DOHH2 (cell line): ENCODE data around the gene GAMT.
A peak's percentile ranks its signal among the peaks of the same experiment; 100 is the strongest.

Experiments
- H3F3A ChIP-seq: fragments of 200-600 bp; sonication (generic), shearing (Covaris generic); 2 replicates; pipeline ENCODE4 v1.6.0; 2016; ENCODE audit warnings: antibody characterized with exemption, mild to moderate bottlenecking; ENCODE audit not compliant: control insufficient read depth, insufficient read depth
- H3K27ac ChIP-seq: fragments of 200-600 bp; sonication (generic); 2 replicates; pipeline ENCODE4 v1.5.1; 2014; ENCODE audit warnings: low read depth, mild to moderate bottlenecking, low read length, moderate library complexity
- H3K27me3 ChIP-seq: fragments of 200-600 bp; sonication (generic); 2 replicates; pipeline ENCODE4 v1.6.1; 2014; ENCODE audit warnings: mild to moderate bottlenecking, low read length, mixed read lengths; ENCODE audit not compliant: control insufficient read depth
- H3K36me3 ChIP-seq: fragments of 200-600 bp; sonication (generic); 2 replicates; pipeline ENCODE4 v1.6.1; 2014; ENCODE audit warnings: mild to moderate bottlenecking, low read length, moderate library complexity, mixed read lengths; ENCODE audit not compliant: control insufficient read depth
- H3K4me1 ChIP-seq: fragments of 200-600 bp; sonication (generic); 2 replicates; pipeline ENCODE4 v1.6.1; 2014; ENCODE audit warnings: mild to moderate bottlenecking, low read length, mixed read lengths; ENCODE audit not compliant: control insufficient read depth
- H3K4me2 ChIP-seq: fragments of 200-600 bp; sonication (generic); 2 replicates; pipeline ENCODE4 v1.6.0; 2014; ENCODE audit warnings: mild to moderate bottlenecking, low read length, moderate library complexity
- H3K4me3 ChIP-seq: fragments of 200-600 bp; sonication (generic); 2 replicates; pipeline ENCODE4 v1.5.1; 2014; ENCODE audit warnings: mild to moderate bottlenecking, low read length, mixed read lengths
- H3K79me2 ChIP-seq: fragments of 200-600 bp; sonication (generic); 2 replicates; pipeline ENCODE4 v1.6.1; 2014; ENCODE audit warnings: mild to moderate bottlenecking, low read length, mixed read lengths; ENCODE audit not compliant: control insufficient read depth
- H3K9me2 ChIP-seq: fragments of 200-600 bp; sonication (generic); replicated peaks from 2 replicates; pipeline ENCODE4 v1.6.1; 2014; ENCODE audit warnings: mild to moderate bottlenecking, low read length, mixed read lengths; ENCODE audit not compliant: control insufficient read depth
- H3K9me3 ChIP-seq: fragments of 200-600 bp; sonication (generic); 2 replicates; pipeline ENCODE4 v1.6.1; 2014; ENCODE audit warnings: antibody characterized with exemption, low read length, mixed read lengths; ENCODE audit not compliant: control insufficient read depth, insufficient read depth
- H4K20me1 ChIP-seq: fragments of 200-600 bp; sonication (generic); 2 replicates; pipeline ENCODE4 v1.6.0; 2014; ENCODE audit warnings: low read depth, mild to moderate bottlenecking, antibody characterized with exemption, low read length, moderate library complexity; ENCODE audit not compliant: control insufficient read depth, insufficient read depth
- EZH2phosphoT487 ChIP-seq: fragments of 200-600 bp; sonication (generic); IDR thresholded peaks from 2 replicates; pipeline ENCODE4 v1.6.1; 2017; ENCODE audit warnings: borderline replicate concordance, mild to moderate bottlenecking, antibody characterized with exemption, low read length, moderate library complexity, mixed read lengths
- TF ChIP-seq, protein P1 (sequence below): fragments of 200-600 bp; sonication (generic); IDR thresholded peaks from one replicate; pipeline ENCODE4 v1.5.1; 2014; ENCODE audit warnings: antibody characterized with exemption, mild to moderate bottlenecking, low read depth, low read length; ENCODE audit not compliant: poor library complexity, severe bottlenecking

Gene GAMT

DNA sequence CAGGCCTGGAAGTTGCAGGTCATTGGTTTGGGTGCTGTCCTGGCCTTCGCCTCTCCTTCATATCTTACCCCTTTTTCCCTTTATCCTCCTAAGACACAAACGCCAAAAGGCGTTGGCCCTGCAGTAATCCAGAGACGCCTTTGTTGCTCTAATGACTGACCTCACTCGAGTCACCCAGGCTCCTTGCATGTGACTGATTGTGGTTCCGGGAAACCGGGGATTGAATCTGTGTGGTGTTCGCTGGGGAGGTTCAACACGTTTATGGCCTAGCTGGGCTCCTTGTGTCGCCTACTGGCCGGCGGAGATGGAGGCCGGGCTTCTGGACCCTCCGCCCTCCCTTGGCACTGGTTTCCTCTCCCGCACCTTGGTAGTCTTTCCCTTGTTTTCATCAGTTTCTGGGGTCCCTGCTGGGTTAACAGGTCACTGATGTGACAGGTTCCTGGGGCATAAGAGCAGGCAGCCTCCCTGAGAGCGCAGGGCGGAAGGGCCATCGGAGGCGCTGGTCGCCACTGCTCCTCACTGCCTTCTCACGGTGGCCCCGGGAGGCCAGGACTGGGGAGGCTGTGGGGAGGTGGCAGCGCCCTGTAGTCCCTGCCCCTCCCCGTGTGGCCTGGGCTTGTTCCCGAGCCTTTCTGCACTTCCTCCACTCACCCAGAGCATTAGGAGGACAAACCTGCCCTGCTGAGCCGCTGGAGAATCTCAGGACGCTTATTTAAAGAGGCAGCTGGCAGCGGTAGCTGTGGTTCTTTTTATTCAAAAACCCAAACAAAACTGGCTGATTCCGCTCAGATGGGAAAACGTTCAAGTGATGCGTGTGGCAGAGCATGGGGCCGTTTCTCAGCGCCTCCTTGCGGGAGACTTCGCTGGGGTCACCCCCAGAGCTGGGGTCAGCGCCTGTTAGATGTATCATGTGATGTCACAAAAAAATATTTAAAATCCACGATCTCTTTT, 35.7 kb downstream of the GAMT start:
- no peaks in the 10 kb centered on the region for H3K9me3 ChIP-seq
- peaks cover 63% of the 10 kb centered on the region for H3K36me3 ChIP-seq
- H3K27me3 ChIP-seq: no peaks in the 10 kb centered on the region
- no peaks in the 10 kb centered on the region for H3K9me2 ChIP-seq
- peaks cover 4% of the 10 kb centered on the region; the same call in 1 of the 2 replicates for H3K4me1 ChIP-seq
- H3K79me2 ChIP-seq: no peaks in the 10 kb centered on the region
- H3K27ac ChIP-seq: no peak overlapping the region
- no peak for TF ChIP-seq EZH2phosphoT487
- TF ChIP-seq, protein P1, sequence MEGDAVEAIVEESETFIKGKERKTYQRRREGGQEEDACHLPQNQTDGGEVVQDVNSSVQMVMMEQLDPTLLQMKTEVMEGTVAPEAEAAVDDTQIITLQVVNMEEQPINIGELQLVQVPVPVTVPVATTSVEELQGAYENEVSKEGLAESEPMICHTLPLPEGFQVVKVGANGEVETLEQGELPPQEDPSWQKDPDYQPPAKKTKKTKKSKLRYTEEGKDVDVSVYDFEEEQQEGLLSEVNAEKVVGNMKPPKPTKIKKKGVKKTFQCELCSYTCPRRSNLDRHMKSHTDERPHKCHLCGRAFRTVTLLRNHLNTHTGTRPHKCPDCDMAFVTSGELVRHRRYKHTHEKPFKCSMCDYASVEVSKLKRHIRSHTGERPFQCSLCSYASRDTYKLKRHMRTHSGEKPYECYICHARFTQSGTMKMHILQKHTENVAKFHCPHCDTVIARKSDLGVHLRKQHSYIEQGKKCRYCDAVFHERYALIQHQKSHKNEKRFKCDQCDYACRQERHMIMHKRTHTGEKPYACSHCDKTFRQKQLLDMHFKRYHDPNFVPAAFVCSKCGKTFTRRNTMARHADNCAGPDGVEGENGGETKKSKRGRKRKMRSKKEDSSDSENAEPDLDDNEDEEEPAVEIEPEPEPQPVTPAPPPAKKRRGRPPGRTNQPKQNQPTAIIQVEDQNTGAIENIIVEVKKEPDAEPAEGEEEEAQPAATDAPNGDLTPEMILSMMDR: no peak
- no peak overlapping the region for H3K4me3 ChIP-seq
- no peak overlapping the region for H3K4me2 ChIP-seq
- no peaks in the 10 kb centered on the region for H4K20me1 ChIP-seq
- no peaks in the 10 kb centered on the region for H3F3A ChIP-seq

DNA sequence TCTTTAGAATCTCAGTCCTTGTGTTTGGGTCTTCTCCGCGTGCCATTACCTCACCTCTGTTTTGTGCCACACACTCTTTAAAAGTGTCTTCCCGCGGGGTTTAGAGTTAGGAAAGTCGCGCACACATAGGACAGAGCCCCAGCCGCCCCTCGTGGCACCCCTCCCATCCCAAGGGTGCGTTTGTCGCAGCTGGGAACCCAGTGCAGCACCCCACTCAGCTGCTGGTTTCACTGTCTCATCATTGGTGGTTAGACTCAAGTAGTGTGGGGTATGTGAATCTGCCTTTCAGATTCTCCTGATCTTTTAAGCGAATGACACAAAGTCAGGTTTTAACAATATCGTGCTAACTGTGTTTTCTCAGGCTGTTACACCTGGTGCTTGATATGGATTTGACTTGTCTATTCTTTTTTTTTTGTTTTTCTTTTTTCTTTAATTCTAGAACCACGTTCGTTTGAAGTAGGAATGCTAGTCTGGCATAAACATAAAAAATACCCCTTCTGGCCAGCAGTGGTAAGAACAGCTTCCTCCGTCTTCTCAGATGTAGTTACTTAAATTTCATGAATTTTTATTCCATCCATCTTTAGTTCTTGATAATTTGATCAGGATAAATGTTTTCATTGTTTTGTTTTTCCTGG, 37.2 kb downstream of the GAMT start:
- H4K20me1 ChIP-seq: no peaks in the 10 kb centered on the region
- no peak overlapping the region for H3K27ac ChIP-seq
- H3F3A ChIP-seq: no peaks in the 10 kb centered on the region
- TF ChIP-seq EZH2phosphoT487: no peak
- TF ChIP-seq, protein P1: peak; percentile 31
- H3K9me2 ChIP-seq: no peaks in the 10 kb centered on the region
- H3K4me2 ChIP-seq: no peak overlapping the region
- H3K4me1 ChIP-seq: peaks cover 4% of the 10 kb centered on the region; the same call in 1 of the 2 replicates
- no peaks in the 10 kb centered on the region for H3K27me3 ChIP-seq
- H3K79me2 ChIP-seq: no peaks in the 10 kb centered on the region
- no peak overlapping the region for H3K4me3 ChIP-seq
- peaks cover 70% of the 10 kb centered on the region for H3K36me3 ChIP-seq
- H3K9me3 ChIP-seq: no peaks in the 10 kb centered on the region

- Histone ChIP-seq H3K4me2 (no peak overlapping the region), H4K20me1 (no peaks in the 10 kb centered on the region), H3K36me3 (peaks cover 73% of the 10 kb centered on the region), H3F3A (no peaks in the 10 kb centered on the region), H3K4me1 (peaks cover 4% of the 10 kb centered on the region; the same call in 1 of the 2 replicates), H3K9me3 (no peaks in the 10 kb centered on the region), H3K27ac (no peak overlapping the region), H3K27me3 (no peaks in the 10 kb centered on the region), H3K79me2 (no peaks in the 10 kb centered on the region), H3K4me3 (no peak overlapping the region), H3K9me2 (no peaks in the 10 kb centered on the region)
- TF ChIP-seq, protein P1: no peak
- TF ChIP-seq EZH2phosphoT487: no peak
Observed at GRCh38 chr19:1363599-1363998, 37.7 kb downstream of the GAMT start.
